Testis (tissue), 2 donors: ENCODE results near the gene ZNRF3.

Experiments used
- POLR2A ChIP-seq: fragments of 450-650 bp; IDR thresholded peaks from one replicate; pipeline ENCODE4 v1.6.1; 2017; ENCODE audit warnings: antibody characterized with exemption, mild to moderate bottlenecking, moderate library complexity
- TF ChIP-seq, protein P1 (sequence below), 3 experiments: fragments of 450-650 bp in 2 of 3; fragments of 200-600 bp in 1 of 3; sonication (generic) in 1 of 3; IDR thresholded peaks; one replicate each; pipeline ENCODE4 v1.5.1; 2016 to 2019; ENCODE audit warnings: antibody characterized with exemption in 3 of 3, mild to moderate bottlenecking in 2 of 3, moderate library complexity in 1 of 3

DNA sequence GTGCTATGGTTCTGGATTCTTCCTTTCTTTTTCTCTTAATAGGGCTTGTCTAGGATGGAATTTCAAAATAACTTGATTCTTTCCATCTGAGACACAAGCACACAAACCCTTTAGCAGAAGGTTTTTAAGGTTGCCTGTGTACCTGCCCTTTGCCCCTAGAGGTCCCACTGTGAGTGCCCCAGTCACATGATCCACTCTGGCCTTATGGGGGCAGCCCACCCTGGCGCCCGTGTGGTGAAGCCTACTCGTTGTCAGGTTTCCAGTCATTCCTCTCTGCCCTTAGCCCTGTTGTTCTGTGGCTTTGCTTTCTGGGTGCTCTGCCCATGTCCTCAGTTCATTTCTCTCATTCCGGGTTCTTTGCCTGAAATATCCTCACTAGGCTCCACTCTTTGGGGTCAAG is 51.8 kb downstream of the ZNRF3 start:
- TF ChIP-seq, protein P1, sequence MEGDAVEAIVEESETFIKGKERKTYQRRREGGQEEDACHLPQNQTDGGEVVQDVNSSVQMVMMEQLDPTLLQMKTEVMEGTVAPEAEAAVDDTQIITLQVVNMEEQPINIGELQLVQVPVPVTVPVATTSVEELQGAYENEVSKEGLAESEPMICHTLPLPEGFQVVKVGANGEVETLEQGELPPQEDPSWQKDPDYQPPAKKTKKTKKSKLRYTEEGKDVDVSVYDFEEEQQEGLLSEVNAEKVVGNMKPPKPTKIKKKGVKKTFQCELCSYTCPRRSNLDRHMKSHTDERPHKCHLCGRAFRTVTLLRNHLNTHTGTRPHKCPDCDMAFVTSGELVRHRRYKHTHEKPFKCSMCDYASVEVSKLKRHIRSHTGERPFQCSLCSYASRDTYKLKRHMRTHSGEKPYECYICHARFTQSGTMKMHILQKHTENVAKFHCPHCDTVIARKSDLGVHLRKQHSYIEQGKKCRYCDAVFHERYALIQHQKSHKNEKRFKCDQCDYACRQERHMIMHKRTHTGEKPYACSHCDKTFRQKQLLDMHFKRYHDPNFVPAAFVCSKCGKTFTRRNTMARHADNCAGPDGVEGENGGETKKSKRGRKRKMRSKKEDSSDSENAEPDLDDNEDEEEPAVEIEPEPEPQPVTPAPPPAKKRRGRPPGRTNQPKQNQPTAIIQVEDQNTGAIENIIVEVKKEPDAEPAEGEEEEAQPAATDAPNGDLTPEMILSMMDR (IDR thresholded peaks at IDR 0.05) = no peak
- TF ChIP-seq POLR2A = no peak
